Measurements from ENCODE around the gene RBM28. TPM values are rescaled to one million over a fixed set of nuclear protein-coding genes. Genes with fewer than 3 reads are reported as not detected.

RBM28 gene
- total RNA-seq, 1 experiment from 2014 or later = 45.3 TPM

DNA sequence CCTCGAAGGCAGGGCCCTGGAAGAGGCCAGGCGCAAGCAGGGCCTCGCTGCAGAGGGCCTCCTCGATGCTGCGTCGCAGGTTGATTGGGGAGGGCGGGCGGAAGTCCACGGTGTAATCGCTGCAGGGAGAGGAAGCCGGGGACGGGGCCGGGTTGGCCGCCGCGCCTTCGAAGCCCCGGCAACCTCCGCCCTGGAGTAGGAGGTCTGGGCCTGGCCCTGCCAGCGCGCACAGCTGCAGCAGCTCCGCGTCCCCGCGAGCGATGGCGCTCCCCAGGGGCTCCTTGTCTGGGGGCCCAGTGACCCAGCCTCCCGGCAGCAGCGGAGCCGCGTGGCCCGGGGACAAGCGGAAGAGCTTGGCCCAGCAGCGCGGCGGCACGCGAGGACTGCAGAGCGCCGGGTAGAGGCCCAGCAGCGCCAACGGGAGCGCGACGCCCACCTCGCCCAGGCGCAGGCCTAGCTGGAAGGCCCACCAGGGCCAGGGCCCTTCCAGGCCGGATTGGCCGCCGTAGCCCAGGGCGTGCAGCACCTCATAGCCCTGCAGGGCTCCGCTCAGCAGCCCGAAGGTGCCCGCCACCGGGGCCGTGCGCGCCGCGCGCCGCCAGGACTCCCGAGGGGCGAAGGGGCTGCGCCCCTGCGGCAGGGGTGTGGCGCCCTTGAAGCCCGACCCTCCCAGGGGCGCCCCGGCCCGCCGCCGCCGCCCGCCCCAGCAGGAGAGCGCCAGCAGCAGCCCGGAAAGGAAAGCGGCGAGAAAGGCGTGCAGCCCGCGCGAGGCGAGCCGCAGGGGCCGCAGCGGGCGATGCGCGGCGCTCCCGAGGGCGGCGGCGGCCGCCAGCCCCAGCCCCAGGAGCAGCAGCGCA, 7.8 kb upstream of the RBM28 start:
- no peak overlapping the region for H3K4me3 ChIP-seq (ENCODE audit: low read length)
- H4K20me1 ChIP-seq (ENCODE audit: low read length) = no peaks in the 10 kb centered on the region
- no peaks in the 10 kb centered on the region for H3K27me3 ChIP-seq (ENCODE audit: low read length)
- DNase-seq (no peak), ATAC-seq (no peak)
- POLR2A ChIA-PET (ENCODE audit: unreplicated experiment) = no interaction called here
- H3K27ac ChIP-seq (ENCODE audit: low read length) = no peak overlapping the region
- intact Hi-C loops (cut with micrococcal nuclease) = no loop called here
- no peak overlapping the region for H2AFZ ChIP-seq (ENCODE audit: low read length)
- TF ChIP-seq EZH2 (IDR thresholded peaks at IDR 0.05; ENCODE audit: low read length, unreplicated experiment) = no peak
- TF ChIP-seq EZH2phosphoT487 (IDR thresholded peaks at IDR 0.05; ENCODE audit: borderline replicate concordance, low read length) = no peak
- TF ChIP-seq, protein P1, sequence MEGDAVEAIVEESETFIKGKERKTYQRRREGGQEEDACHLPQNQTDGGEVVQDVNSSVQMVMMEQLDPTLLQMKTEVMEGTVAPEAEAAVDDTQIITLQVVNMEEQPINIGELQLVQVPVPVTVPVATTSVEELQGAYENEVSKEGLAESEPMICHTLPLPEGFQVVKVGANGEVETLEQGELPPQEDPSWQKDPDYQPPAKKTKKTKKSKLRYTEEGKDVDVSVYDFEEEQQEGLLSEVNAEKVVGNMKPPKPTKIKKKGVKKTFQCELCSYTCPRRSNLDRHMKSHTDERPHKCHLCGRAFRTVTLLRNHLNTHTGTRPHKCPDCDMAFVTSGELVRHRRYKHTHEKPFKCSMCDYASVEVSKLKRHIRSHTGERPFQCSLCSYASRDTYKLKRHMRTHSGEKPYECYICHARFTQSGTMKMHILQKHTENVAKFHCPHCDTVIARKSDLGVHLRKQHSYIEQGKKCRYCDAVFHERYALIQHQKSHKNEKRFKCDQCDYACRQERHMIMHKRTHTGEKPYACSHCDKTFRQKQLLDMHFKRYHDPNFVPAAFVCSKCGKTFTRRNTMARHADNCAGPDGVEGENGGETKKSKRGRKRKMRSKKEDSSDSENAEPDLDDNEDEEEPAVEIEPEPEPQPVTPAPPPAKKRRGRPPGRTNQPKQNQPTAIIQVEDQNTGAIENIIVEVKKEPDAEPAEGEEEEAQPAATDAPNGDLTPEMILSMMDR (conservative IDR thresholded peaks at IDR 0.05; ENCODE audit: low read depth, low read length) = no peak
- no peaks in the 10 kb centered on the region for H3K9me3 ChIP-seq (ENCODE audit: low read length)
- H3K4me2 ChIP-seq (ENCODE audit: low read length) = no peak overlapping the region
- no peaks in the 10 kb centered on the region for H3K9me2 ChIP-seq (replicated peaks; ENCODE audit: low read length)
- no peaks in the 10 kb centered on the region for H3K36me3 ChIP-seq (ENCODE audit: low read depth, low read length)
- no TSS peak for BruUV-seq (replicated peaks)
- H3K9ac ChIP-seq (ENCODE audit: low read length) = no peak overlapping the region
- H3F3A ChIP-seq (ENCODE audit: low read length, unreplicated experiment) = no peaks in the 10 kb centered on the region
- CTCF ChIA-PET = no interaction called here
- H3K79me2 ChIP-seq (ENCODE audit: low read length) = no peaks in the 10 kb centered on the region
- no peaks in the 10 kb centered on the region for H3K4me1 ChIP-seq (ENCODE audit: insufficient read depth, low read length)

DNA sequence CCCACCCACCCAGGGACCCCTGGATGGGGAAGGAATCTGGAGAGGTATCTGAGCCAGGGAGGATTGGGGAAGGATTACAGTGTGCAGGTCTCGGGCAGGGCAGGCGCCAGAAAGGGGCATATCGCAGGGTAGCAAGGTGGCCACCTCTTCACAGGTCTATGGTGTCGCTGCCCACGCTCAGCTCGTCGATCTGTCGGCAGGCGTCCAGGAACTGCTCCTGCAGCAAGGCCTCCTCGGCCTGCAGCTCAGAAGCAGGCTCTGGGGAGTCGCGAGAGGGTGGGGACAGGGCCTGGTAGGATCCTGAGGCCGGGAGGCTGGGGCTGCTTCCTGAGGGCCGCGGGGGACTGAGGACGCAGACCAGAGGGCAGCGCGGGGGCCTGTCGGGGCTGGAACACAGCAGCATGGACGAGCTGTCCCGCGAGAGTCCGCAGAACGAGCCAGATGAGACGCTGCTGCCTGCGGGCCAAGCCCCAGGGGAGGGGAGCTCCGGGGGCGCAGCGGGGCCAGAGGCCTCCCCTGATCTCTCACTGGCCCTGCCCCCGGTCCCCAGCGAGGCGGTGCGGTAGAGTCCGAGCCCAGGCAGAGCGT, 7.1 kb upstream of the RBM28 start:
- no peak for DNase-seq
- no peak for TF ChIP-seq EZH2phosphoT487 (IDR thresholded peaks at IDR 0.05; ENCODE audit: borderline replicate concordance, low read length)
- TF ChIP-seq EZH2 (IDR thresholded peaks at IDR 0.05; ENCODE audit: low read length, unreplicated experiment) = no peak
- TF ChIP-seq, protein P1 (conservative IDR thresholded peaks at IDR 0.05; ENCODE audit: low read depth, low read length) = no peak
- Histone ChIP-seq H3K4me1 (ENCODE audit: insufficient read depth, low read length) (no peaks in the 10 kb centered on the region), H2AFZ (ENCODE audit: low read length) (no peak overlapping the region), H3K27me3 (ENCODE audit: low read length) (no peaks in the 10 kb centered on the region), H3K9ac (ENCODE audit: low read length) (no peak overlapping the region), H3K4me3 (ENCODE audit: low read length) (no peak overlapping the region), H3K4me2 (ENCODE audit: low read length) (no peak overlapping the region), H3K27ac (ENCODE audit: low read length) (no peak overlapping the region), H3K36me3 (ENCODE audit: low read depth, low read length) (no peaks in the 10 kb centered on the region), H4K20me1 (ENCODE audit: low read length) (no peaks in the 10 kb centered on the region), H3K9me3 (ENCODE audit: low read length) (no peaks in the 10 kb centered on the region), H3K79me2 (ENCODE audit: low read length) (no peaks in the 10 kb centered on the region), H3F3A (ENCODE audit: low read length, unreplicated experiment) (no peaks in the 10 kb centered on the region), H3K9me2 (replicated peaks; ENCODE audit: low read length) (no peaks in the 10 kb centered on the region)
- intact Hi-C loops (cut with micrococcal nuclease) = no loop called here
- CTCF ChIA-PET = no interaction called here
- ATAC-seq = no peak
- BruUV-seq (replicated peaks) = no TSS peak
- POLR2A ChIA-PET (ENCODE audit: unreplicated experiment) = no interaction called here

DNA sequence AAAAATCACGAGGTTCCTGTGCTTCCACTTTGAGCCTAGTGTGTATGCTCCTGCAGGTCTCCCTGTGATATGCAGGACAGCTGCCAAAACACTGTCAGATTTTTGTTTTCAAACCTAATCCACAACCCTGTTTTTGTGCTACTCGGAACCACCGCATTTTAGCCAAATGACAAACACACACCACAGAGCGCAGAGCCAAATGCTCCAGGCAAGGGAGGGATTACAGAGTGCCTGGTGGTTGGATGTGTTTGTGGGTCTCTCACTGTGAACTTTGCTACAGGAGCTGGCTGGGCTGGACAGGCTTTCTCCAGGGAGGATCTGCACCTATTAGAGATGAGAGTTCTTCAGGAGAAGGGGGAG, 5.7 kb upstream of the RBM28 start:
- H3K79me2 ChIP-seq (ENCODE audit: low read length) = no peaks in the 10 kb centered on the region
- no peak overlapping the region for H3K9ac ChIP-seq (ENCODE audit: low read length)
- ChIA-PET CTCF (interaction anchor here (3.3 kb wide), 1 partner anchor 38 kb away, joined by 80 read pairs; no protein-coding TSS in a partner anchor), POLR2A (ENCODE audit: unreplicated experiment) (no interaction called here)
- no peak overlapping the region for H3K27ac ChIP-seq (ENCODE audit: low read length)
- H3K36me3 ChIP-seq (ENCODE audit: low read depth, low read length) = no peaks in the 10 kb centered on the region
- ATAC-seq (no peak), DNase-seq (no peak)
- no peaks in the 10 kb centered on the region for H3K9me3 ChIP-seq (ENCODE audit: low read length)
- no TSS peak for BruUV-seq (replicated peaks)
- no peak overlapping the region for H2AFZ ChIP-seq (ENCODE audit: low read length)
- intact Hi-C loops (cut with micrococcal nuclease) = no loop called here
- no peaks in the 10 kb centered on the region for H4K20me1 ChIP-seq (ENCODE audit: low read length)
- H3K9me2 ChIP-seq (replicated peaks; ENCODE audit: low read length) = no peaks in the 10 kb centered on the region
- H3K27me3 ChIP-seq (ENCODE audit: low read length) = no peaks in the 10 kb centered on the region
- no peaks in the 10 kb centered on the region for H3K4me1 ChIP-seq (ENCODE audit: insufficient read depth, low read length)
- no peak overlapping the region for H3K4me3 ChIP-seq (ENCODE audit: low read length)
- no peaks in the 10 kb centered on the region for H3F3A ChIP-seq (ENCODE audit: low read length, unreplicated experiment)
- H3K4me2 ChIP-seq (ENCODE audit: low read length) = no peak overlapping the region
- TF ChIP-seq EZH2 (IDR thresholded peaks at IDR 0.05; ENCODE audit: low read length, unreplicated experiment) = no peak
- TF ChIP-seq, protein P1 (conservative IDR thresholded peaks at IDR 0.05; ENCODE audit: low read depth, low read length) = no peak
- TF ChIP-seq EZH2phosphoT487 (IDR thresholded peaks at IDR 0.05; ENCODE audit: borderline replicate concordance, low read length) = no peak

All from PC-3 (cell line).